CD4-positive, alpha-beta T cell treated with Interleukin-17A for 4 hours (primary cell): Measurements from ENCODE around the gene PINK1.

Source experiments
- DNase-seq: peaks from one replicate; pipeline ENCODE4 v3.0.0-alpha.2; 2020; ENCODE audit warnings: mixed read lengths

PINK1 gene

GRCh38 chr1:20611652-20612051 lies 21.6 kb upstream of the PINK1 start:
- DNase-seq: no peak

DNA sequence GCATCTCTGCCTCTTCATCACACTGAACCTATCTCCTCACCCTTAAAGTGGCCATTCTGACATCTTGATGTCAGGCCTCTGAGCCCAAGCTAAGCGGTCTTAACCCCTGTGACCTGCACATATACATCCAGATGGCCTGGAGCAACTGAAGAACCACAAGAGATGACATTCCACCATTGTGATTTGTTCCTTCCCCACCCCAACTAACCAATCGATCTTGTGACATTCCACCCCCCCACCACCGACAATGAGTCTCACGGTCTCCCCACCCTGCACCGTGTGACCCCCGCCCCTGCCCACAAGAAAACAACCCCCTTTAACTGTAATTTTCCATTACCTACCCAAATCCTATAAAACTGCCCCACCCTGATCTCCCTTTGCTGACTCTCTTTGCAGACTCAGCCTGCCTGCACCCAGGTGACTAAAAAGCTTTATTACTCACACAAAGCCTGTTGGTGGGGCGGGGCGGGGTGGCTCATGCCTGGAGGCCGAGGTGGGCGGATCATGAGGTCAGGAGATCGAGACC lies 21.0 kb upstream of the PINK1 start:
- no peak for DNase-seq

- DNase-seq: no peak
Observed at GRCh38 chr1:20614131-20614579, 19.1 kb upstream of the PINK1 start.

DNA sequence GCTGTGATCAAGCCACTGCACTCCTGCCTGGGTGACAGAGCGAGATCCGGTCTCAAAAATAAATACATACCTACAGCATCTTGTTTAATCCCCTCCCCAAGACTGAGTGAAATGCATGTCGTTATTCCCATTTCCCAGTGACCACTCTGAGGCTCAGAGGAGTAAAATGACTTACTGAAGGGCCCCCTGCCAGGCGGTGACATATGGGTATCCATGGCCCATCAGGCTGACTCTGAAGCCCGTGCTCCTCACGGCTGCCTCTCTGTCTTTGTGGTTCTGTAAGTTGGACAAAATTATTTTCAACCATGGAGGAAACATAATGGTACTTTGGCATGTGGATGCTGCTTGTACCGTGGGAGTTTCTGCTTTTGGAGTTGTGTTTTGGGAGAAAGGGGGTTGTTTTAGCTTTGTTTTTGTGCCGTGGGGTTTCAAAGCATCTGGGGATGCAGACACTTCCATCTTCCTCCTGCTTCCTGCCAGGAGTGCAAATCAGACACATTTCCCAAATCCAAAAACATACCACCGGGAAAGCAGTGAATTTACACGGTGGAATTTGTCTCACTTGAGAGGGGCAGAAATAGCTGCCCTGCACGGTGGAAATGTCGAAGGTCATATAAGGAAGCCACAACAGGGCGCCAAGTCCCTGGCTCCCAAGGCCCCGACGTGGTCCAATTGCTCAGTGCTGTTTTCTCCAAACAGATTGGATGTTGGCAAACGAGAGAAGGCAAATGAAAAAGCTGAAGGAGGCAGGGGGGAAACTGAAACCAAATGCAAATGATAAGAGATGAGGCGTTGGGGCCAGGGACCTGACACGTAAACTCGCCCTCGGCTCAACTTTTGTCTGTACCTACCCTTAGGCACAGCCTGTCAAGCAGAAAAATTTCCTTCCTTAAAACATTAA lies 17.1 kb upstream of the PINK1 start:
- no peak for DNase-seq

- DNase-seq: no peak
Observed at GRCh38 chr1:20616847-20617487, 16.3 kb upstream of the PINK1 start.

DNA sequence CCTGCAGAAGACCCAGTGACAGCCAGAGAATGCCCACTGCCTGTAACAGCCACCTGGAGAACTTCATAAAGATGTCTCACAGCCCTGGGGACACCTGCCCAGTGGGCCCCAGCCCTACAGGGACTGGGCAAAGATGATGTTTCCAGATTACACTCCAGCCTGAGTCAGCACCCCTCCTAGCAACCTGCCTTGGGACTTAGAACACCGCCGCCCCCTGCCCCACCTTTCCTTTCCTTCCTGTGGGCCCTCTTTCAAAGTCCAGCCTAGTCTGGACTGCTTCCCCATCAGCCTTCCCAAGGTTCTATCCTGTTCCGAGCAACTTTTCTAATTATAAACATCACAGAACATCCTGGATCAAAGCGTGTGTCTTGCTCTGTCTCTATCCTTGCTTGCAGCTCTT lies 14.7 kb upstream of the PINK1 start:
- DNase-seq: no peak

DNA sequence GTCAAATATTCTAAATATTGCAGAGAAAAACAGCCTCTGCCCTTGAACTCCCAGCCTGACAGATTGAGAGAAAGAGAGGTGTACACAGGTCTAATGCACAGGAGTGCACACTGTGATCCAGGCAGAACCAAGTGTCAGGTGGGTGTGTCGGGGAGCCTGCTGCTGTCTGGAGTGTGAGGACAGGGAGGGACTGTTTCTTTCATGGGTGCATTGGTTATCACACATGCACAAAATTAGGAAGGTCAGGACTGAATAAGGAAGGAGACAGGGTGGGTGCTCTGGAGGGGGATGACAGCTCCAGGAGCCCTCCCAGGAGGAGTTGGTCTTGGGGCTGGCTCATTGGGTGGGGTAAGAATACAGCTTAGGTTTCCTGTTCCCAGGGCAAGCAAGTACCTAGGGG lies 13.3 kb upstream of the PINK1 start:
- DNase-seq: no peak

- no peak for DNase-seq
Observed at GRCh38 chr1:20621012-20621411, 12.2 kb upstream of the PINK1 start.

GRCh38 chr1:20624709-20625108 lies 8.5 kb upstream of the PINK1 start:
- no peak for DNase-seq

- no peak for DNase-seq
Observed at GRCh38 chr1:20625176-20626097, 7.8 kb upstream of the PINK1 start.

GRCh38 chr1:20626098-20626427 lies 7.2 kb upstream of the PINK1 start:
- DNase-seq: no peak

DNA sequence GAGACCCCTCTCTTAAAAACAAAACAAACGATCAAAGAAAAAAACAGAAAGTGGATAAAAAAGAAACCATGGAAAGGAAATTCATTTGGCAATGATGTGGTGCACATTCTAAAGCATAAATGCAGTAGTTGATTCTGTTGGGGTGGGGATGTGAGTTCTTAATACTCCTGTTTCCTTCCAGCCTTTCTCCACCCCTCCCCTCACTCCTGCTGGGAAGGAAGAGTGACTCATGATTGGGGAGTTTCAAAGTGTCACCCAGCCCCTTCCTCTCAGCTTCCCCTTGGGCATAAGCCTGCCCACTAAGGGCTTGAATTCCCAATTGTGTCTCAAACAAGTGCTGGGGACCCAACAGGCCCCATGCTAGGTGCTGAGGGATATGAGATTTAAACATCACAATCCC lies 6.7 kb upstream of the PINK1 start:
- no peak for DNase-seq

- no peak for DNase-seq
Observed at GRCh38 chr1:20630729-20631128, 2.5 kb upstream of the PINK1 start.

GRCh38 chr1:20632386-20632785 lies 872 bp upstream of the PINK1 start:
- no peak for DNase-seq

GRCh38 chr1:20634065-20634593 lies 871 bp downstream of the PINK1 start:
- DNase-seq: peak; percentile 27

- DNase-seq: peak; percentile 46
Observed at GRCh38 chr1:20634594-20635084, 1.4 kb downstream of the PINK1 start.

DNA sequence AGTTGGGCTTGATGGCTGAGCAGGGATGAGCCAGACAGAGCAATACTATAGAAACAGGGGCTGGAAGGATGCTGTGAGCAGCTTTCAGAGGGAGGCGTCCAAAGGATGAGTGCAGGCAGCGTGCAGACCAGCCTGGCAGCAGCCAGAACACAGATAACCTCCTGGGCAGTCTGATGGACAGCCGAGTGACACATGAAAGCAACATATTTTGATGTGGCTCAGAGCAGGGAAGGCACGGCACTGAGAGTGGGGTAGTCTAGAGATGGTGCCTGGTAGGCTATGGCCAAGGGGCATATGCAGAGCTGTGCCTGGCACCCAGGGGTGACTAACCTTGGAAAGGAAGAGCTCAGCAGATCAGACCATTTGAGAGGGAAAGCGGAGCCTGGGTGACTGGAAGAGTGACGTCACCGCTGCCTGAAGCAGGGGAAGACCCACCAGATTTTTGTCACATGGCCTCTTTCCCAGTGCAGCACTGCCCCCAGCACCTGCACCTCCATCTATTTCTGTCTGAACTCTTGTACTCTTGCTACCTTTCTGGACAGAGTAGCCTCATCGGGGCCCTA lies 3.6 kb downstream of the PINK1 start:
- no peak for DNase-seq

- DNase-seq: peak; percentile 67
Observed at GRCh38 chr1:20640183-20640597, 6.9 kb downstream of the PINK1 start.

GRCh38 chr1:20641975-20642374 lies 8.7 kb downstream of the PINK1 start:
- no peak for DNase-seq

DNA sequence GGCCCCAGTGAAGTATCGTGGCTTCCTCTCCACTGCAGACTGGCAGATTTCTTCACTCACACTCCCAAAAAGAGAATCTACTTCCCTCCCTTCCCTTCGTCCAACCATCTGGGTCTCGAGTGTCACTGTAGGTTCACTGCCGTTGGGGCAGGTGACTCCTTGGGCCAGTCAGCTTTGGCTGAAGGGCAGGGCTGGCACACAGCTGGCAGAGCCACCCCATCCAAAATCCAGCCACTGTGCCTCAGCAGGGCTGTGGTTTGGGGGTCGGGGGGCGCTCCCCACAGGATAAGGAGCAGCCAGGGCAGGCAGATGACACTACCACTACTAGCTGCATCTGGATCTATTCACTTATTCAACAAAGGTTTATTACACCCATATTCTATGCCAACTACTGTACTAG lies 9.8 kb downstream of the PINK1 start:
- no peak for DNase-seq

- no peak for DNase-seq
Observed at GRCh38 chr1:20644416-20644815, 11.2 kb downstream of the PINK1 start.

GRCh38 chr1:20645414-20645813 lies 12.2 kb downstream of the PINK1 start:
- DNase-seq: no peak
